HepG2 (cell line): ENCODE results near the gene NDN. TPM values are rescaled to one million over a fixed set of nuclear protein-coding genes. Genes with fewer than 3 reads are reported as not detected.
"Not testable (repeated sequence)": the region's sequence is repeated elsewhere in the genome, so short reads cannot be mapped to it uniquely, and the experiment has no call there.

ENCODE experiments used
- ARID5B ChIP-seq: IDR thresholded peaks from 2 replicates; pipeline ENCODE4 v1.4.0; 2020; ENCODE audit warnings: mild to moderate bottlenecking, missing genetic modification reagents
- FOXA3 ChIP-seq: IDR thresholded peaks from 2 replicates; pipeline ENCODE4 v1.6.1; 2016; ENCODE audit warnings: missing genetic modification reagents, missing compliant biosample characterization
- HMG20A ChIP-seq: IDR thresholded peaks from 2 replicates; pipeline ENCODE4 v1.6.1; 2016; ENCODE audit warnings: borderline replicate concordance
- HNF1A ChIP-seq, 2 experiments: sonication (generic) in 1 of 2; formaldehyde crosslinking in 1 of 2; IDR thresholded peaks; 2 replicates each; pipeline versions ENCODE4 v1.4.0 to v1.6.1; 2016 to 2020; ENCODE audit warnings: borderline replicate concordance in 1 of 2, low read depth in 1 of 2, mild to moderate bottlenecking in 1 of 2, missing genetic modification reagents in 1 of 2
- KAT8 ChIP-seq: IDR thresholded peaks from 2 replicates; pipeline ENCODE4 v1.6.1; 2016; ENCODE audit warnings: missing genetic modification reagents, missing compliant biosample characterization
- KMT2B ChIP-seq: IDR thresholded peaks from 2 replicates; pipeline ENCODE4 v1.6.1; 2016; ENCODE audit warnings: missing genetic modification reagents, missing compliant biosample characterization
- LCORL ChIP-seq, 2 experiments: fragments of 450-650 bp in 1 of 2; sonication (generic) in 1 of 2; formaldehyde crosslinking in 1 of 2; IDR thresholded peaks; 2 replicates each; pipeline versions ENCODE4 v1.5.0 to v1.6.1; 2017 to 2020; ENCODE audit warnings: antibody characterized with exemption in 1 of 2, missing genetic modification reagents in 1 of 2
- PHF8 ChIP-seq: sonication (generic); formaldehyde crosslinking; IDR thresholded peaks from 2 replicates; pipeline ENCODE4 v1.5.0; 2020; ENCODE audit warnings: missing genetic modification reagents
- SOX6 ChIP-seq, 2 experiments: fragments of 450-650 bp in 1 of 2; sonication (generic) in 1 of 2; formaldehyde crosslinking in 1 of 2; IDR thresholded peaks; 2 replicates each; pipeline versions ENCODE4 v1.4.0 to v1.6.1; 2017 to 2020; ENCODE audit warnings: antibody characterized with exemption in 1 of 2, mild to moderate bottlenecking in 1 of 2, missing genetic modification reagents in 1 of 2
- SP5 ChIP-seq: IDR thresholded peaks from 2 replicates; pipeline ENCODE4 v1.6.1; 2016; ENCODE audit warnings: low read depth, borderline replicate concordance
- TCF7 ChIP-seq: sonication (generic); IDR thresholded peaks from 2 replicates; pipeline ENCODE4 v1.6.1; 2016; ENCODE audit warnings: antibody characterized with exemption, low read depth
- TFE3 ChIP-seq: IDR thresholded peaks from 2 replicates; pipeline ENCODE4 v1.6.1; 2016
- ZFP91 ChIP-seq: sonication (generic); formaldehyde crosslinking; IDR thresholded peaks from 2 replicates; pipeline ENCODE4 v1.9.0; 2022; ENCODE audit warnings: missing genetic modification reagents, mild to moderate bottlenecking, borderline replicate concordance
- ZMYM2 ChIP-seq: sonication (generic); formaldehyde crosslinking; IDR thresholded peaks from 2 replicates; pipeline ENCODE4 v1.8.0; 2022; ENCODE audit warnings: mild to moderate bottlenecking, missing genetic modification reagents
- ZNF547 ChIP-seq: sonication (generic); formaldehyde crosslinking; IDR thresholded peaks from 2 replicates; pipeline ENCODE4 v1.5.1; 2020; ENCODE audit warnings: mild to moderate bottlenecking, missing genetic modification reagents
- ZNF777 ChIP-seq: sonication (generic); formaldehyde crosslinking; IDR thresholded peaks from 2 replicates; pipeline ENCODE4 v1.4.0; 2020; ENCODE audit warnings: missing genetic modification reagents
- polyA plus RNA-seq, 8 experiments: library from polyadenylated mRNA; depleted of rRNA in 3 of 8; stranded (reverse) in 7 of 8; unstranded in 1 of 8; fragments of >200 nt; fragmentation: Illumina TruSeq in 4 of 8; extraction: Trizol in 4 of 8; gene quantifications; 2 replicates each; pipeline versions ENCODE4 v1.2.1 to v1.2.3, GENCODE V29; 2011 to 2016; ENCODE audit warnings: low read depth in 4 of 8, missing spikeins in 1 of 8, mixed read lengths in 1 of 8; ENCODE audit not compliant: insufficient read depth in 1 of 8
- total RNA-seq, 5 experiments: library from RNA; depleted of rRNA; stranded (reverse); fragments of >200 nt; fragmentation: Illumina TruSeq; extraction: Trizol; gene quantifications; 2 replicates each; pipeline ENCODE4 v1.2.3, GENCODE V29; 2016; ENCODE audit warnings: low read depth in 1 of 5

The NDN gene
- total and polyA plus RNA-seq, 2 of the 13 experiments (the other 11 are each of a cell fraction or from before 2014, with no cell fraction given): 0.03 TPM; not detected in 1

GRCh38 chr15:23713874-23714656 lies 27.0 kb upstream of the NDN start (continued):
- TF ChIP-seq HNF1A (IDR thresholded peaks at IDR 0.05; ENCODE audit: low read depth); LCORL (IDR thresholded peaks at IDR 0.05); SOX6 (IDR thresholded peaks at IDR 0.05): not testable (repeated sequence)
- 0 out of 2 replicates have a peak, but pooled peaks have one; percentile 17 for TF ChIP-seq HNF1A (CRISPR knock-in tag; IDR thresholded peaks at IDR 0.05; ENCODE audit: borderline replicate concordance)
- TF ChIP-seq TFE3 (CRISPR knock-in tag): peak; percentile 34; the same call in 1 of the 2 replicates
- TF ChIP-seq ZMYM2: 0 out of 2 replicates have a peak, but pooled peaks have one; percentile 20
- peak; percentile 84 for TF ChIP-seq ZNF777 (CRISPR knock-in tag)
- TF ChIP-seq LCORL (CRISPR knock-in tag; IDR thresholded peaks at IDR 0.05): 0 out of 2 replicates have a peak, but pooled peaks have one; percentile 46
- peak; percentile 63 for TF ChIP-seq PHF8 (CRISPR knock-in tag)
- peak; percentile 83 for TF ChIP-seq FOXA3
- TF ChIP-seq KMT2B (CRISPR knock-in tag): 0 out of 2 replicates have a peak, but pooled peaks have one; percentile 45
- TF ChIP-seq ZFP91 (CRISPR knock-in tag): peak; percentile 33; the same call in 1 of the 2 replicates
- 0 out of 2 replicates have a peak, but pooled peaks have one; percentile 36 for TF ChIP-seq KAT8 (CRISPR knock-in tag)
- TF ChIP-seq HMG20A: peak; percentile 22; the same call in 1 of the 2 replicates
- 0 out of 2 replicates have a peak, but pooled peaks have one; percentile 35 for TF ChIP-seq ZNF547 (CRISPR knock-in tag)
- peak; percentile 55; the same call in 1 of the 2 replicates for TF ChIP-seq ARID5B (CRISPR knock-in tag)
- TF ChIP-seq TCF7: peak; percentile 59; the same call in 1 of the 2 replicates
- TF ChIP-seq SP5 (CRISPR knock-in tag): 0 out of 2 replicates have a peak, but pooled peaks have one; percentile 55
- TF ChIP-seq SOX6 (CRISPR knock-in tag; IDR thresholded peaks at IDR 0.05): peak; percentile 24; the same call in 1 of the 2 replicates
